Loucy (cell line): Measurements from ENCODE around the gene MROH8.

ENCODE experiments used
- H2AFZ ChIP-seq: fragments of 200-600 bp; sonication (generic); 2 replicates; pipeline ENCODE4 v1.6.0; 2016; ENCODE audit warnings: antibody characterized with exemption, mild to moderate bottlenecking, low read length, moderate library complexity
- H3F3A ChIP-seq: fragments of 200-600 bp; 2 replicates; pipeline ENCODE4 v1.6.0; 2016; ENCODE audit warnings: antibody characterized with exemption, low read depth, mild to moderate bottlenecking
- H3K27me3 ChIP-seq: fragments of 200-600 bp; sonication (generic); 2 replicates; pipeline ENCODE4 v1.6.1; 2014; ENCODE audit warnings: low read length, mild to moderate bottlenecking; ENCODE audit not compliant: insufficient read depth, poor library complexity, severe bottlenecking
- H3K36me3 ChIP-seq: fragments of 200-600 bp; sonication (generic); 2 replicates; pipeline ENCODE4 v1.6.1; 2016; ENCODE audit warnings: low read length; ENCODE audit not compliant: insufficient read depth
- H3K4me1 ChIP-seq: fragments of 200-600 bp; sonication (generic); 2 replicates; pipeline ENCODE4 v1.5.1; 2014; ENCODE audit warnings: low read length, mild to moderate bottlenecking; ENCODE audit not compliant: insufficient read depth, poor library complexity, severe bottlenecking
- H3K4me2 ChIP-seq: fragments of 200-600 bp; sonication (generic); 2 replicates; pipeline ENCODE4 v1.6.0; 2014; ENCODE audit warnings: antibody characterized with exemption, low read length, low read depth, mild to moderate bottlenecking; ENCODE audit not compliant: poor library complexity, severe bottlenecking
- H3K4me3 ChIP-seq: fragments of 200-600 bp; sonication (generic); 2 replicates; pipeline ENCODE4 v1.5.1; 2014; ENCODE audit warnings: low read length, mild to moderate bottlenecking, mixed read lengths; ENCODE audit not compliant: poor library complexity, severe bottlenecking
- H3K79me2 ChIP-seq: fragments of 200-600 bp; sonication (generic); 2 replicates; pipeline ENCODE4 v1.6.1; 2014; ENCODE audit warnings: low read length; ENCODE audit not compliant: insufficient read depth
- H3K9ac ChIP-seq: fragments of 200-600 bp; sonication (generic); 2 replicates; pipeline ENCODE4 v1.6.0; 2014; ENCODE audit warnings: mild to moderate bottlenecking, low read depth, low read length, moderate library complexity; ENCODE audit not compliant: poor library complexity, severe bottlenecking
- H3K9me2 ChIP-seq: fragments of 200-600 bp; sonication (generic); replicated peaks from 2 replicates; pipeline ENCODE4 v1.6.1; 2016; ENCODE audit warnings: low read depth, low read length, mixed read lengths
- H3K9me3 ChIP-seq: fragments of 200-600 bp; sonication (generic); 2 replicates; pipeline ENCODE4 v1.6.1; 2014; ENCODE audit warnings: mild to moderate bottlenecking, antibody characterized with exemption, low read length, low read depth; ENCODE audit not compliant: insufficient read depth
- H4K20me1 ChIP-seq: fragments of 200-600 bp; sonication (generic); 2 replicates; pipeline ENCODE4 v1.6.0; 2014; ENCODE audit warnings: antibody characterized with exemption, low read length, mild to moderate bottlenecking; ENCODE audit not compliant: insufficient read depth, poor library complexity, severe bottlenecking
- CTCF ChIP-seq: fragments of 200-600 bp; sonication (generic); conservative IDR thresholded peaks from 2 replicates; pipeline ENCODE4 v1.5.1; 2014; ENCODE audit warnings: mild to moderate bottlenecking, antibody characterized with exemption, low read length
- EZH2phosphoT487 ChIP-seq: fragments of 200-600 bp; IDR thresholded peaks from 2 replicates; pipeline ENCODE4 v1.6.1; 2018; ENCODE audit warnings: antibody characterized with exemption, mild to moderate bottlenecking, moderate library complexity, borderline replicate concordance

Gene MROH8

GRCh38 chr20:37178839-37179682 is at the start of gene MROH8, which contains the start of gene RPN2:
Gene MROH8, minus strand, starts transcription at chr20:37179548.
Gene RPN2, plus strand, starts transcription at chr20:37179330. Its CDS starts 27 bp downstream, at chr20:37179357.
- Histone ChIP-seq H3K4me3 (peak within 1 kb of the TSS; percentile 82), H3K9me2 (no peaks in the 10 kb centered on the region), H3K36me3 (peaks cover 3% of the 10 kb centered on the region; the same call in 1 of the 2 replicates), H4K20me1 (peaks cover 37% of the 10 kb centered on the region), H3K9me3 (no peaks in the 10 kb centered on the region), H2AFZ (peak within 1 kb of the TSS; percentile 87), H3K9ac (peak within 1 kb of the TSS; percentile 97), H3K79me2 (peaks cover 57% of the 10 kb centered on the region), H3F3A (no peaks in the 10 kb centered on the region), H3K4me1 (peaks cover 28% of the 10 kb centered on the region), H3K27me3 (no peaks in the 10 kb centered on the region), H3K4me2 (peak within 1 kb of the TSS; percentile 88)
- TF ChIP-seq CTCF (no peak), EZH2phosphoT487 (no peak)

- no peaks in the 10 kb centered on the region for H3K27me3 ChIP-seq
- H3K9me3 ChIP-seq: no peaks in the 10 kb centered on the region
- no peaks in the 10 kb centered on the region for H3K9me2 ChIP-seq
- H2AFZ ChIP-seq: no peak overlapping the region
- no peaks in the 10 kb centered on the region for H3K4me1 ChIP-seq
- no peak overlapping the region for H3K4me3 ChIP-seq
- no peak overlapping the region for H3K9ac ChIP-seq
- no peaks in the 10 kb centered on the region for H3F3A ChIP-seq
- H4K20me1 ChIP-seq: no peaks in the 10 kb centered on the region
- no peaks in the 10 kb centered on the region for H3K79me2 ChIP-seq
- H3K36me3 ChIP-seq: peaks cover 100% of the 10 kb centered on the region
- H3K4me2 ChIP-seq: no peak overlapping the region
- TF ChIP-seq EZH2phosphoT487: no peak
Observed at GRCh38 chr20:37228656-37229055, 49.3 kb upstream of the MROH8 start.

GRCh38 chr20:37228082-37228481 is 48.7 kb upstream of the MROH8 start:
- H3K9me3 ChIP-seq: no peaks in the 10 kb centered on the region
- H2AFZ ChIP-seq: no peak overlapping the region
- no peaks in the 10 kb centered on the region for H3K79me2 ChIP-seq
- no peaks in the 10 kb centered on the region for H3F3A ChIP-seq
- no peaks in the 10 kb centered on the region for H4K20me1 ChIP-seq
- no peak overlapping the region for H3K4me3 ChIP-seq
- H3K27me3 ChIP-seq: no peaks in the 10 kb centered on the region
- TF ChIP-seq EZH2phosphoT487 (no peak), CTCF (no peak)
- no peak overlapping the region for H3K9ac ChIP-seq
- H3K4me2 ChIP-seq: no peak overlapping the region
- no peaks in the 10 kb centered on the region for H3K4me1 ChIP-seq
- H3K36me3 ChIP-seq: peaks cover 100% of the 10 kb centered on the region
- H3K9me2 ChIP-seq: no peaks in the 10 kb centered on the region

GRCh38 chr20:37226889-37227288 is 47.5 kb upstream of the MROH8 start:
- Histone ChIP-seq H3K4me2 (no peak overlapping the region), H3K4me1 (no peaks in the 10 kb centered on the region), H3K27me3 (no peaks in the 10 kb centered on the region), H3K79me2 (no peaks in the 10 kb centered on the region), H3K36me3 (peaks cover 100% of the 10 kb centered on the region), H3F3A (no peaks in the 10 kb centered on the region), H3K9me3 (no peaks in the 10 kb centered on the region), H2AFZ (no peak overlapping the region), H4K20me1 (peaks cover 4% of the 10 kb centered on the region), H3K9ac (no peak overlapping the region), H3K4me3 (no peak overlapping the region), H3K9me2 (no peaks in the 10 kb centered on the region)
- no peak for TF ChIP-seq CTCF
- TF ChIP-seq EZH2phosphoT487: no peak
